HepG2 (cell line): Measurements from ENCODE around the gene CNNM3. TPM values are rescaled to one million over a fixed set of nuclear protein-coding genes. Genes with fewer than 3 reads are reported as not detected.

Experiments
- ARNT ChIP-seq: fragments of 450-650 bp; IDR thresholded peaks from 2 replicates; pipeline ENCODE4 v1.6.1; 2017
- BORCS8-MEF2B ChIP-seq: sonication (generic); formaldehyde crosslinking; IDR thresholded peaks from 2 replicates; pipeline ENCODE4 v1.8.0; 2022; ENCODE audit warnings: mild to moderate bottlenecking, missing genetic modification reagents
- CBX5 ChIP-seq: sonication (generic); formaldehyde crosslinking; IDR thresholded peaks from 2 replicates; pipeline ENCODE4 v1.4.0; 2020; ENCODE audit warnings: missing genetic modification reagents, borderline replicate concordance
- CHD4 ChIP-seq: fragments of 200-600 bp; sonication (generic); IDR thresholded peaks from 2 replicates; pipeline ENCODE4 v1.7.0; 2017; ENCODE audit warnings: mild to moderate bottlenecking, low read length, borderline replicate concordance
- CREB1 ChIP-seq, 2 experiments: fragments of 450-650 bp in 1 of 2; IDR thresholded peaks; 2 replicates each; pipeline ENCODE4 v1.6.1; 2016 to 2017; ENCODE audit warnings: control low read depth in 1 of 2, mild to moderate bottlenecking in 1 of 2, missing compliant biosample characterization in 1 of 2, missing genetic modification characterization in 1 of 2
- FOXC1 ChIP-seq: sonication (generic); formaldehyde crosslinking; IDR thresholded peaks from 2 replicates; pipeline ENCODE4 v1.8.0; 2022; ENCODE audit warnings: mild to moderate bottlenecking, missing genetic modification reagents, borderline replicate concordance
- FOXK1 ChIP-seq: sonication (generic); formaldehyde crosslinking; IDR thresholded peaks from 2 replicates; pipeline ENCODE4 v1.4.0; 2020; ENCODE audit warnings: low read depth, missing genetic modification reagents, borderline replicate concordance
- GATAD2A ChIP-seq: IDR thresholded peaks from 2 replicates; pipeline ENCODE4 v1.6.1; 2016
- JUND ChIP-seq: sonication (generic); formaldehyde crosslinking; IDR thresholded peaks from 2 replicates; pipeline ENCODE4 v1.8.0; 2022; ENCODE audit warnings: mild to moderate bottlenecking, missing genetic modification reagents
- KAT2B ChIP-seq: fragments of 150-350 bp; IDR thresholded peaks from 2 replicates; pipeline ENCODE4 v1.6.1; 2014; ENCODE audit warnings: low read depth, low read length, borderline replicate concordance
- KAT7 ChIP-seq: IDR thresholded peaks from 2 replicates; pipeline ENCODE4 v1.6.1; 2018; ENCODE audit warnings: borderline replicate concordance, missing compliant biosample characterization
- KLF16 ChIP-seq, 2 experiments: sonication (generic) in 1 of 2; formaldehyde crosslinking in 1 of 2; IDR thresholded peaks; 2 replicates each; pipeline versions ENCODE4 v1.6.1 to v1.8.0; 2016 to 2023; ENCODE audit warnings: missing genetic modification reagents in 2 of 2, missing compliant biosample characterization in 1 of 2
- MYNN ChIP-seq: sonication (generic); formaldehyde crosslinking; IDR thresholded peaks from 2 replicates; pipeline ENCODE4 v1.4.0; 2020; ENCODE audit warnings: mild to moderate bottlenecking, low read depth, missing genetic modification reagents
- NCOA1 ChIP-seq: sonication (generic); formaldehyde crosslinking; IDR thresholded peaks from 2 replicates; pipeline ENCODE4 v1.9.0; 2021; ENCODE audit warnings: missing genetic modification reagents
- POLR2A ChIP-seq, 2 experiments: IDR thresholded peaks; 2 replicates each; pipeline ENCODE4 v1.6.1; 2011; ENCODE audit warnings: low read depth in 2 of 2, low read length in 2 of 2, mild to moderate bottlenecking in 1 of 2, moderate library complexity in 1 of 2; ENCODE audit not compliant: insufficient read depth in 1 of 2
- POLR2AphosphoS5 ChIP-seq: IDR thresholded peaks from 2 replicates; pipeline ENCODE4 v1.6.1; 2012; ENCODE audit warnings: low read depth, low read length
- SNRNP70 ChIP-seq: fragments of 200-400 bp; formaldehyde crosslinking; IDR thresholded peaks from 2 replicates; pipeline ENCODE4 v1.6.1; 2017; ENCODE audit warnings: mild to moderate bottlenecking, low read depth, low read length, moderate library complexity
- SOX13 ChIP-seq, 3 experiments: fragments of 450-650 bp in 1 of 3; sonication (generic) in 1 of 3; formaldehyde crosslinking in 1 of 3; IDR thresholded peaks in 2 of 3; conservative IDR thresholded peaks in 1 of 3; 2 replicates each; pipeline versions ENCODE4 v1.5.0 to v1.6.1; 2016 to 2020; ENCODE audit warnings: antibody characterized with exemption in 1 of 3, mild to moderate bottlenecking in 1 of 3, missing compliant biosample characterization in 1 of 3, missing genetic modification reagents in 1 of 3, moderate library complexity in 1 of 3
- ZFX ChIP-seq: sonication (generic); formaldehyde crosslinking; IDR thresholded peaks from 2 replicates; pipeline ENCODE4 v1.4.0; 2020; ENCODE audit warnings: mild to moderate bottlenecking, low read depth, missing genetic modification reagents, moderate library complexity
- ZKSCAN5 ChIP-seq: sonication (generic); formaldehyde crosslinking; IDR thresholded peaks from 2 replicates; pipeline ENCODE4 v1.5.1; 2020; ENCODE audit warnings: mild to moderate bottlenecking, missing genetic modification reagents
- ZKSCAN8 ChIP-seq: IDR thresholded peaks from 2 replicates; pipeline ENCODE4 v1.6.1; 2016; ENCODE audit warnings: borderline replicate concordance, missing genetic modification reagents, missing compliant biosample characterization
- ZNF20 ChIP-seq: sonication (generic); formaldehyde crosslinking; IDR thresholded peaks from 2 replicates; pipeline ENCODE4 v1.4.0; 2020; ENCODE audit warnings: mild to moderate bottlenecking, moderate library complexity, missing genetic modification reagents
- ZNF331 ChIP-seq: sonication (generic); formaldehyde crosslinking; IDR thresholded peaks from 2 replicates; pipeline ENCODE4 v1.4.0; 2020; ENCODE audit warnings: missing genetic modification reagents
- ZNF362 ChIP-seq: sonication (generic); formaldehyde crosslinking; IDR thresholded peaks from 2 replicates; pipeline ENCODE4 v1.4.0; 2020; ENCODE audit warnings: missing genetic modification reagents, mild to moderate bottlenecking, borderline replicate concordance
- ZNF510 ChIP-seq: sonication (generic); formaldehyde crosslinking; IDR thresholded peaks from 2 replicates; pipeline ENCODE4 v1.4.0; 2020; ENCODE audit warnings: low read depth, mild to moderate bottlenecking, missing genetic modification reagents
- ZNF546 ChIP-seq: sonication (generic); formaldehyde crosslinking; conservative IDR thresholded peaks from 2 replicates; pipeline ENCODE4 v1.8.1; 2023; ENCODE audit warnings: mild to moderate bottlenecking, missing genetic modification reagents
- ZNF614 ChIP-seq: IDR thresholded peaks from 2 replicates; pipeline ENCODE4 v1.6.1; 2018; ENCODE audit warnings: missing biosample characterization, missing genetic modification reagents, inconsistent platforms, borderline replicate concordance
- ZNF709 ChIP-seq: sonication (generic); formaldehyde crosslinking; IDR thresholded peaks from 2 replicates; pipeline ENCODE4 v1.5.0; 2020; ENCODE audit warnings: mild to moderate bottlenecking, missing genetic modification reagents
- ZNF720 ChIP-seq: sonication (generic); formaldehyde crosslinking; IDR thresholded peaks from 2 replicates; pipeline ENCODE4 v1.4.0; 2020; ENCODE audit warnings: missing genetic modification reagents
- ZNF879 ChIP-seq: sonication (generic); formaldehyde crosslinking; IDR thresholded peaks from 2 replicates; pipeline ENCODE4 v1.8.1; 2023; ENCODE audit warnings: missing genetic modification reagents
- polyA plus RNA-seq, 8 experiments: library from polyadenylated mRNA; depleted of rRNA in 3 of 8; stranded (reverse) in 7 of 8; unstranded in 1 of 8; fragments of >200 nt; fragmentation: Illumina TruSeq in 4 of 8; extraction: Trizol in 4 of 8; gene quantifications; 2 replicates each; pipeline versions ENCODE4 v1.2.1 to v1.2.3, GENCODE V29; 2011 to 2016; ENCODE audit warnings: low read depth in 4 of 8, missing spikeins in 1 of 8, mixed read lengths in 1 of 8; ENCODE audit not compliant: insufficient read depth in 1 of 8
- total RNA-seq, 5 experiments: library from RNA; depleted of rRNA; stranded (reverse); fragments of >200 nt; fragmentation: Illumina TruSeq; extraction: Trizol; gene quantifications; 2 replicates each; pipeline ENCODE4 v1.2.3, GENCODE V29; 2016; ENCODE audit warnings: low read depth in 1 of 5

CNNM3 gene
- total and polyA plus RNA-seq, 2 of the 13 experiments (the other 11 are each of a cell fraction or from before 2014, with no cell fraction given): 21.2 to 27.9 TPM

DNA sequence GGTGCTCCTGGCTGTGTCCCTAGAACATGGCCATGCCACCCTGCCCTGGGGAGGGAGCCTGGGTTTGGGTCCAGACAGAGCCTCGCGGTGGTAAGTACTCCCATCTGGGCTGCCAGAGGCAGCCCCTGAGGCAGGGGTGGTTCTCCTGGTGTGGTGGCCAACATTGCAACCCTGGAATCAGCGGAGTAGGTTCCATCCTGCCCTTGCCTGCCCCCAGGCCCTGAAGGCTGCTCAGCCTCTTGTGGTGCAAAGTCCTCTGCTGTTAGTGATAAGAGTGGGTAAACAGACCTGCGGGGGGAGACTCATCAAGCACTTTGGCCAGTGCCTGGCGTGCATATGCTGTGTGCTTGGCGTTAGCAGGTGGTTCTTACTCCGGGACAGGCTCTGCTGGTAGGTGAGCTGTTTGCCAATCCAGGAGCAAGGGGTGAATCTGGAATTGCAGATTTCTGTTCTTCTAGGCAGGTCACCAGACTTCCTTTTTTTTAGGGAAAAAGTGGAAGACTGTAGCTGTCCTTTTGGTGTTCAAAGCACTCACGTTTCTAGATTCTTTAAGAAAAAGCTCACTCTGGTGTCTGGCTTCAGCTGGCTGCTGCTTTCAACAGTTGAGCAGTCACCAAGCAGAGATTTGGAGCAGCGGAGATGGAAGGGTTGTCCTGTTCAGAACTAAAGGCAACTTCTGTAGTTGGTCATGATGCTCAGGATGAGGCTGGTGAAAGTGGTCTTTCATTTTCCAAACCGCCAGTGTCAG is 3.2 kb downstream of the CNNM3 start (continued):
- TF ChIP-seq KAT2B (no peak), GATAD2A (CRISPR knock-in tag) (peak; percentile 99), MYNN (no peak; the same call in 1 of the 2 replicates), POLR2AphosphoS5 (peak; percentile 38), ZNF331 (CRISPR knock-in tag) (peak; percentile 98), ZNF510 (CRISPR knock-in tag) (no peak; the same call in none of the 2 replicates), JUND (CRISPR knock-in tag) (peak; percentile 62; the same call in 1 of the 2 replicates), POLR2A (IDR thresholded peaks at IDR 0.05; ENCODE audit: insufficient read depth in 1 of 2, low read depth in 2 of 2, low read length in 2 of 2) (peak in 1 of 2 experiments; percentile 53; a peak in 2 of 4 replicates), ZKSCAN5 (CRISPR knock-in tag) (peak; percentile 42; the same call in 1 of the 2 replicates), ZNF362 (CRISPR knock-in tag) (peak; percentile 62; the same call in 1 of the 2 replicates), SNRNP70 (no peak), ZFX (CRISPR knock-in tag) (peak; percentile 85), KAT7 (CRISPR knock-in tag) (peak; percentile 74; the same call in 1 of the 2 replicates), ZNF20 (CRISPR knock-in tag) (no peak), ZNF614 (CRISPR knock-in tag) (peak; percentile 97), ZNF879 (CRISPR knock-in tag) (no peak), FOXC1 (CRISPR knock-in tag) (peak; percentile 89), CHD4 (0 out of 2 replicates have a peak, but pooled peaks have one; percentile 38), SOX13 (IDR thresholded peaks at IDR 0.05) (peak; percentile 56; the same call in 1 of the 2 replicates), SOX13 (CRISPR knock-in tag; conservative IDR thresholded peaks at IDR 0.05 in 1 of 2, IDR thresholded peaks at IDR 0.05 in 1 of 2) (peak in 1 of 2 experiments; percentile 93; a peak in 2 of 4 replicates), ZNF546 (CRISPR knock-in tag) (0 out of 2 replicates have a peak, but pooled peaks have one; percentile 56), CBX5 (CRISPR knock-in tag) (peak; percentile 96), BORCS8-MEF2B (CRISPR knock-in tag) (peak; percentile 87), ZNF720 (no peak), NCOA1 (CRISPR knock-in tag) (0 out of 2 replicates have a peak, but pooled peaks have one; percentile 75), FOXK1 (CRISPR knock-in tag) (peak; percentile 92), KLF16 (CRISPR knock-in tag; IDR thresholded peaks at IDR 0.05) (peak in 1 of 2 experiments; percentile 95; a peak in 1 of 4 replicates), ARNT (no peak), ZNF709 (0 out of 2 replicates have a peak, but pooled peaks have one; percentile 17), CREB1 (IDR thresholded peaks at IDR 0.05) (no peak), CREB1 (CRISPR knock-in tag; IDR thresholded peaks at IDR 0.05) (no peak), ZKSCAN8 (CRISPR knock-in tag) (peak; percentile 96; the same call in 1 of the 2 replicates)
